B cell (primary cell): Measurements from ENCODE around the gene SLC49A3. TPM values are rescaled to one million over a fixed set of nuclear protein-coding genes. Genes with fewer than 3 reads are reported as not detected.

Experiments used
- ATAC-seq: fragments of 200-7000 bp; cut with Tn5 transposase; one replicate; pipeline ENCODE4 v1.10.0; 2021; ENCODE audit warnings: low read depth, mild to moderate bottlenecking, moderate number of reproducible peaks, moderate library complexity
- CTCF ChIA-PET: fragments of 350-600 bp; sonication (Branson Sonifier 250); formaldehyde crosslinking; loops from one replicate; lab custom pipeline; 2021; ENCODE audit warnings: antibody characterized with exemption, inconsistent platforms; lab: Charles Lee
- POLR2A ChIA-PET: fragments of 350-600 bp; sonication (Branson Sonifier 250); formaldehyde crosslinking; loops from one replicate; lab custom pipeline; 2021; ENCODE audit warnings: antibody characterized with exemption; lab: Charles Lee
- DNase-seq: peaks from one replicate; pipeline ENCODE4 v3.0.0; 2013
- H2AFZ ChIP-seq: 2 replicates; pipeline ENCODE4 v1.6.1; 2012; ENCODE audit warnings: mild to moderate bottlenecking, low read depth, low read length; ENCODE audit not compliant: insufficient read depth, poor library complexity, severe bottlenecking
- H3K27ac ChIP-seq, 2 donors: 1 replicate in 1 of 2; 2 replicates in 1 of 2; pipeline ENCODE4 v1.5.1; 2012 to 2013; ENCODE audit warnings: low read length in 2 of 2, mild to moderate bottlenecking in 2 of 2, moderate library complexity in 1 of 2
- H3K27me3 ChIP-seq, 4 experiments: fragments of 200-600 bp in 1 of 4; sonication (generic) in 1 of 4; replicated peaks in 1 of 4; 1 replicate in 2 of 4; 2 replicates in 2 of 4; pipeline versions ENCODE4 v1.6.1 to v1.7.0; 2013 to 2016; ENCODE audit warnings: low read length in 3 of 4, mild to moderate bottlenecking in 2 of 4, mixed read lengths in 1 of 4, moderate library complexity in 1 of 4; ENCODE audit not compliant: insufficient read depth in 4 of 4, control insufficient read depth in 3 of 4; ENCODE audit errors: control extremely low read depth in 1 of 4
- H3K36me3 ChIP-seq, 2 experiments: replicated peaks in 1 of 2; 1 replicate in 1 of 2; 2 replicates in 1 of 2; pipeline versions ENCODE4 v1.6.1 to v1.7.1; 2013; ENCODE audit warnings: low read length in 1 of 2; ENCODE audit not compliant: insufficient read depth in 2 of 2, control insufficient read depth in 1 of 2; ENCODE audit errors: control extremely low read depth in 1 of 2, extremely low read depth in 1 of 2
- H3K4me1 ChIP-seq, 2 donors: fragments of 200-600 bp in 1 of 2; sonication (generic) in 1 of 2; 1 replicate in 1 of 2; 2 replicates in 1 of 2; pipeline versions ENCODE4 v1.5.1 to v1.6.1; 2013 to 2017; ENCODE audit warnings: low read length in 2 of 2; ENCODE audit not compliant: control insufficient read depth in 2 of 2, insufficient read depth in 2 of 2
- H3K4me2 ChIP-seq: replicated peaks from 2 replicates; pipeline ENCODE3; 2012; ENCODE audit warnings: mild to moderate bottlenecking, low read depth, low read length; ENCODE audit not compliant: poor library complexity, severe bottlenecking
- H3K4me3 ChIP-seq, 5 experiments: fragments of 200-600 bp in 1 of 5; sonication (generic) in 1 of 5; 1 replicate in 3 of 5; 2 replicates in 2 of 5; pipeline versions ENCODE4 v1.5.1 to v1.7.0; 2011 to 2016; ENCODE audit warnings: low read length in 4 of 5, mild to moderate bottlenecking in 4 of 5, low read depth in 2 of 5, control low read depth in 1 of 5, moderate library complexity in 1 of 5; ENCODE audit not compliant: insufficient read depth in 1 of 5; ENCODE audit errors: control extremely low read depth in 1 of 5, extremely low read depth in 1 of 5
- H3K79me2 ChIP-seq: fragments of 200-600 bp; sonication (generic); one replicate; pipeline ENCODE4 v1.6.0; 2016; ENCODE audit warnings: low read length; ENCODE audit not compliant: control insufficient read depth, insufficient read depth
- H3K9ac ChIP-seq: fragments of 200-600 bp; sonication (generic); 2 replicates; pipeline ENCODE4 v1.6.1; 2017; ENCODE audit warnings: mild to moderate bottlenecking, low read length, moderate library complexity
- H3K9me3 ChIP-seq, 3 donors: one replicate each; pipeline versions ENCODE4 v1.6.1 to v1.7.1; 2013; ENCODE audit warnings: low read length in 2 of 3; ENCODE audit not compliant: control insufficient read depth in 2 of 3, insufficient read depth in 1 of 3; ENCODE audit errors: control extremely low read depth in 1 of 3
- H4K20me1 ChIP-seq: 2 replicates; pipeline ENCODE4 v1.6.0; 2012; ENCODE audit warnings: mild to moderate bottlenecking, low read length; ENCODE audit not compliant: insufficient read depth, control insufficient read depth, poor library complexity, severe bottlenecking
- H3K27ac Mint-ChIP-seq: one replicate; pipeline ENCODE4 v1.8.0; 2021; ENCODE audit warnings: mixed read lengths
- H3K27me3 Mint-ChIP-seq: one replicate; pipeline ENCODE4 v1.8.0; 2021; ENCODE audit warnings: mixed read lengths
- H3K4me1 Mint-ChIP-seq: one replicate; pipeline ENCODE4 v1.8.0; 2021; ENCODE audit warnings: mixed read lengths
- H3K4me3 Mint-ChIP-seq: one replicate; pipeline ENCODE4 v1.8.0; 2021; ENCODE audit warnings: mixed read lengths
- H3K9me3 Mint-ChIP-seq: one replicate; pipeline ENCODE4 v1.8.0; 2022; ENCODE audit warnings: mixed read lengths; ENCODE audit not compliant: insufficient read depth
- CTCF ChIP-seq: fragments of 200-600 bp; IDR thresholded peaks from one replicate; pipeline ENCODE4 v1.8.0; 2022; ENCODE audit warnings: antibody characterized with exemption, mild to moderate bottlenecking
- EZH2 ChIP-seq: IDR thresholded peaks from 2 replicates; pipeline ENCODE4 v1.6.1; 2012; ENCODE audit warnings: borderline replicate concordance, low read depth, mild to moderate bottlenecking, moderate library complexity, low read length; ENCODE audit not compliant: insufficient read depth, poor library complexity, severe bottlenecking
- WGBS: methylation state at CpG from one replicate; pipeline ENCODE4 v1.1.5; 2013; ENCODE audit warnings: missing lambda C conversion rate; ENCODE audit not compliant: insufficient coverage; 5-methylcytosine and 5-hydroxymethylcytosine counted together
- intact Hi-C: fragments of 100-400 bp; cut with micrococcal nuclease; formaldehyde crosslinking; loops from one replicate; pipeline ENCODE4 v1.10.0; 2022
- polyA plus RNA-seq: library from polyadenylated mRNA; depleted of rRNA; stranded (reverse); fragments of >200 nt; gene quantifications from 2 replicates; pipeline ENCODE4 v1.2.3, GENCODE V29; 2012
- total RNA-seq, 2 donors: library from RNA; stranded (reverse); fragments of 120-200 nt in 1 of 2; gene quantifications; 1 replicate in 1 of 2; 2 replicates in 1 of 2; pipeline versions ENCODE4 v1.2.3 to v1.2.4, GENCODE V29; 2013 to 2022

SLC49A3 gene
- total and polyA plus RNA-seq, 2 donors (not counting 1 experiment from before 2014, with no cell fraction given), result 2.0 to 4.3 TPM

GRCh38 chr4:703336-704197 is 14.6 kb upstream of the SLC49A3 start:
- no peaks in the 10 kb centered on the region for H3K27me3 Mint-ChIP-seq
- DNase-seq, result no peak
- H3K4me1 ChIP-seq, result peaks cover 32 to 48% of the 10 kb centered on the region in 2 donors
- no peaks in the 10 kb centered on the region for H3K9me3 ChIP-seq
- TF ChIP-seq EZH2 (no peak), CTCF (no peak)
- no peak overlapping the region for H3K4me2 ChIP-seq
- no peak overlapping the region for H3K4me3 Mint-ChIP-seq
- H3K79me2 ChIP-seq, result peaks cover 36% of the 10 kb centered on the region
- H3K4me1 Mint-ChIP-seq, result peaks cover 29% of the 10 kb centered on the region
- intact Hi-C loops, result loop anchor here (10.0 kb wide), 1 partner anchor 231 kb away; the partner anchor contains the start of genes GAK and TMEM175
- ChIA-PET POLR2A (interaction anchor here (0.7 kb wide), 1 partner anchor 877 kb away, joined by 9 read pairs; no protein-coding TSS in a partner anchor), CTCF (no interaction called here)
- no peak overlapping the region for H3K9ac ChIP-seq
- no peak overlapping the region for H2AFZ ChIP-seq
- no peaks in the 10 kb centered on the region for H3K27me3 ChIP-seq
- H3K36me3 ChIP-seq, result no peaks in the 10 kb centered on the region
- peak overlapping the region; percentile 15 for H3K27ac Mint-ChIP-seq
- WGBS, result 95% methylated on average over 6 of the region's 10 CpGs
- no peak overlapping the region for H3K4me3 ChIP-seq
- H3K9me3 Mint-ChIP-seq, result no peaks in the 10 kb centered on the region
- H4K20me1 ChIP-seq, result peaks cover 17% of the 10 kb centered on the region
- ATAC-seq, result no peak
- no peak overlapping the region for H3K27ac ChIP-seq

GRCh38 chr4:702618-703048 is 13.7 kb upstream of the SLC49A3 start:
- ChIA-PET CTCF (no interaction called here), POLR2A (interaction anchor here (0.7 kb wide), 1 partner anchor 878 kb away, joined by 9 read pairs; no protein-coding TSS in a partner anchor)
- ATAC-seq, result no peak
- Histone ChIP-seq H4K20me1 (peaks cover 8% of the 10 kb centered on the region), H3K79me2 (peaks cover 27% of the 10 kb centered on the region), H3K9ac (no peak overlapping the region), H3K27ac (no peak overlapping the region), H2AFZ (no peak overlapping the region), H3K27me3 (no peaks in the 10 kb centered on the region), H3K4me3 (no peak overlapping the region), H3K4me1 (peaks cover 29 to 42% of the 10 kb centered on the region in 2 donors), H3K36me3 (no peaks in the 10 kb centered on the region), H3K9me3 (no peaks in the 10 kb centered on the region), H3K4me2 (no peak overlapping the region)
- Mint-ChIP-seq H3K4me3 (no peak overlapping the region), H3K4me1 (peaks cover 27% of the 10 kb centered on the region), H3K27me3 (no peaks in the 10 kb centered on the region), H3K27ac (peak overlapping the region; percentile 6), H3K9me3 (no peaks in the 10 kb centered on the region)
- intact Hi-C loops, result loop anchor here (10.0 kb wide), 1 partner anchor 232 kb away; the partner anchor contains the start of genes GAK and TMEM175
- TF ChIP-seq CTCF (no peak), EZH2 (no peak)
- 94% methylated on average over 5 of the region's 7 CpGs for WGBS
- no peak for DNase-seq
